COR-L47 (cell line): ENCODE data around the gene TMED9.
A peak's percentile ranks its signal among the peaks of the same experiment; 100 is the strongest.

Source experiments
- DNase-seq: peaks from one replicate; lab custom pipeline; 2025; lab: John Stamatoyannopoulos, UW

The TMED9 gene

GRCh38 chr5:177578316-177578715 lies 13.7 kb upstream of the TMED9 start:
- no peak for DNase-seq

- peak; percentile 8 for DNase-seq
Measured at GRCh38 chr5:177588413-177588909, 3.5 kb upstream of the TMED9 start.

GRCh38 chr5:177590406-177590805 lies 1.6 kb upstream of the TMED9 start:
- DNase-seq: no peak

- no peak for DNase-seq
Measured at GRCh38 chr5:177591690-177592009, 353 bp upstream of the TMED9 start.

- no peak for DNase-seq
Measured at GRCh38 chr5:177592905-177593304, 902 bp downstream of the TMED9 start.

GRCh38 chr5:177593511-177593910 lies 1.5 kb downstream of the TMED9 start:
- DNase-seq: no peak

GRCh38 chr5:177594071-177594470 lies 2.1 kb downstream of the TMED9 start:
- DNase-seq: no peak

GRCh38 chr5:177595026-177595585 lies 3.1 kb downstream of the TMED9 start:
- DNase-seq: no peak

- no peak for DNase-seq
Measured at GRCh38 chr5:177595991-177596774, 4.2 kb downstream of the TMED9 start.

- DNase-seq: no peak
Measured at GRCh38 chr5:177596775-177597238, 4.8 kb downstream of the TMED9 start.

- no peak for DNase-seq
Measured at GRCh38 chr5:177598477-177598876, 6.5 kb downstream of the TMED9 start.

GRCh38 chr5:177599731-177600507 lies 7.9 kb downstream of the TMED9 start, which contains the start of gene B4GALT7:
TSS of gene B4GALT7 (plus strand) at chr5:177600132. CDS start at chr5:177600211, 79 bp downstream.
- DNase-seq: peak; percentile 74

- DNase-seq: no peak
Measured at GRCh38 chr5:177600508-177601018, 8.6 kb downstream of the TMED9 start.

- no peak for DNase-seq
Measured at GRCh38 chr5:177601126-177601525, 9.1 kb downstream of the TMED9 start.

- no peak for DNase-seq
Measured at GRCh38 chr5:177601577-177602457, 9.8 kb downstream of the TMED9 start.

GRCh38 chr5:177602458-177602830 lies 10.4 kb downstream of the TMED9 start:
- no peak for DNase-seq

- no peak for DNase-seq
Measured at GRCh38 chr5:177603631-177604030, 11.6 kb downstream of the TMED9 start.

- no peak for DNase-seq
Measured at GRCh38 chr5:177604116-177604521, 12.1 kb downstream of the TMED9 start.

- DNase-seq: no peak
Measured at GRCh38 chr5:177604656-177605055, 12.7 kb downstream of the TMED9 start.

GRCh38 chr5:177605078-177605477 lies 13.1 kb downstream of the TMED9 start:
- DNase-seq: no peak

- no peak for DNase-seq
Measured at GRCh38 chr5:177605667-177606066, 13.7 kb downstream of the TMED9 start.
